Bronchial epithelial cell (primary cell): ENCODE data around the gene ACP5. TPM values are rescaled to one million over a fixed set of nuclear protein-coding genes. Genes with fewer than 3 reads are reported as not detected.

Experiments
- DNase-seq: peaks from one replicate; pipeline ENCODE4 v3.0.0-alpha.2; 2010; ENCODE audit warnings: low read depth
- FAIRE-seq: peaks from 2 replicates; lab custom pipeline; 2011; peaks lifted over from hg19 to GRCh38; lab: Jason Lieb, UNC
- H3K27me3 ChIP-seq: 2 replicates; pipeline ENCODE4 v1.5.1; 2011; ENCODE audit warnings: low read length; ENCODE audit not compliant: control insufficient read depth, insufficient read depth
- H3K36me3 ChIP-seq: 2 replicates; pipeline ENCODE4 v1.5.1; 2011; ENCODE audit warnings: low read length; ENCODE audit not compliant: control insufficient read depth, insufficient read depth
- H3K4me3 ChIP-seq: 2 replicates; pipeline ENCODE4 v1.5.1; 2011; ENCODE audit warnings: mild to moderate bottlenecking, low read depth, low read length, control low read depth
- CTCF ChIP-seq: IDR thresholded peaks from 2 replicates; pipeline ENCODE4 v1.5.1; 2011; ENCODE audit warnings: mild to moderate bottlenecking, moderate library complexity, low read length, control low read depth, inconsistent platforms; ENCODE audit not compliant: insufficient read depth, severe bottlenecking
- total RNA-seq: library from RNA; depleted of rRNA; stranded (reverse); fragments of >200 nt; gene quantifications from 2 replicates; pipeline ENCODE4 v1.2.1, GENCODE V29; 2014

ACP5 gene
- total RNA-seq, 1 donor from 2014 or later: 24.5 TPM

GRCh38 chr19:11560404-11561051 is 16.9 kb downstream of the ACP5 start:
- peak; percentile 57 for TF ChIP-seq CTCF
- H3K36me3 ChIP-seq: peaks cover 4% of the 10 kb centered on the region
- DNase-seq (peak; percentile 67), FAIRE-seq (no peak)
- H3K4me3 ChIP-seq: no peak overlapping the region
- H3K27me3 ChIP-seq: no peaks in the 10 kb centered on the region

GRCh38 chr19:11558881-11559828 is 18.3 kb downstream of the ACP5 start, which contains the start of gene ELOF1:
TSS of gene ELOF1 (minus strand) at chr19:11559230. CDS start at chr19:11554347, 4,883 bp downstream.
- H3K27me3 ChIP-seq: no peaks in the 10 kb centered on the region
- DNase-seq (peak; percentile 96), FAIRE-seq (no peak)
- peaks cover 8% of the 10 kb centered on the region for H3K36me3 ChIP-seq
- peak; percentile 36 for TF ChIP-seq CTCF
- H3K4me3 ChIP-seq: peak within 1 kb of the TSS; percentile 89

DNA sequence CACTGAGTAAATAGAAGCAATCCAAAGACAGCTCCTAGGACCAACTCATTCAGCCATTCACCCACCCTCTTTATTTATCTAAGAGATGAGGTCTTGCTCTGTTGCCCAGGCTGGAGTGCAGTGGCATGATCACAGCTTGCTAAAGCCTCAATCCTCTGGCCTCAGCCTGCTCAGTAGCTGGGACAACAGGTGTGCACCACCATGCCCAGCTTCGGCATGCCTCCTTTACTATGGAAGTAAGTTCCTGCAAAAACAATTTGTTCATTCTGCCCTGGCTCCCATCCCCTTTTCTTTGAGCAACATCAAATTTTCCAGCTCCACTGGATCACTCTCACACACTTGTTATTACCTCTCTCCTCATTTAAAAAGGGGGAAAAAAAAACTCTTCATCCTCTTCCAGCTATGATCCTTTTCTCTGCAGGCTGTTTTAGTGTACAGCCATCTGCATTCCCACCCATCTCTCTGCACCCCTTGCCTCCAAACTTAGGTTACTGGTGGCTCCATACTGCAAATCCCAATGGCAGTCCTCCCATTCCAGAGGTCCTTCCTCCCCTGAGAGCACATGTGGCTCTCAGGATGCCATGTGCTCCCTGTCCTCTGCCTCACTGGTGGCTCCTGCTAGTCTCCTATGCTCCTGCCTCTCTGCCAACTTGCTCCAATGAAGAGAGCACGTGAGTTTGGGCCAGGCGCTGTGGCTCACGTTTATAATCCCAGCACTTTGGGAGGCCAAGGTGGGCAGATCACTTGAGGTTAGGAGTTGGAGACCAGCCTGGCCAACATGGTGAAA is 20.6 kb downstream of the ACP5 start:
- Histone ChIP-seq H3K36me3 (peaks cover 17% of the 10 kb centered on the region), H3K27me3 (no peaks in the 10 kb centered on the region), H3K4me3 (no peak overlapping the region)
- FAIRE-seq (no peak), DNase-seq (no peak)
- TF ChIP-seq CTCF: no peak

- Histone ChIP-seq H3K4me3 (no peak overlapping the region), H3K27me3 (no peaks in the 10 kb centered on the region), H3K36me3 (peaks cover 17% of the 10 kb centered on the region)
- FAIRE-seq (no peak), DNase-seq (no peak)
- TF ChIP-seq CTCF: no peak
Measured at GRCh38 chr19:11555246-11555645, 22.2 kb downstream of the ACP5 start.

GRCh38 chr19:11554160-11554559 is 23.3 kb downstream of the ACP5 start:
- no peak for TF ChIP-seq CTCF
- Histone ChIP-seq H3K27me3 (no peaks in the 10 kb centered on the region), H3K4me3 (no peak overlapping the region), H3K36me3 (peaks cover 17% of the 10 kb centered on the region)
- no peak for DNase-seq
- no peak for FAIRE-seq
